ENCODE data around the gene PLCB1.
"Not testable (repeated sequence)": the region's sequence is repeated elsewhere in the genome, so short reads cannot be mapped to it uniquely, and the experiment has no call there.

PLCB1 gene

DNA sequence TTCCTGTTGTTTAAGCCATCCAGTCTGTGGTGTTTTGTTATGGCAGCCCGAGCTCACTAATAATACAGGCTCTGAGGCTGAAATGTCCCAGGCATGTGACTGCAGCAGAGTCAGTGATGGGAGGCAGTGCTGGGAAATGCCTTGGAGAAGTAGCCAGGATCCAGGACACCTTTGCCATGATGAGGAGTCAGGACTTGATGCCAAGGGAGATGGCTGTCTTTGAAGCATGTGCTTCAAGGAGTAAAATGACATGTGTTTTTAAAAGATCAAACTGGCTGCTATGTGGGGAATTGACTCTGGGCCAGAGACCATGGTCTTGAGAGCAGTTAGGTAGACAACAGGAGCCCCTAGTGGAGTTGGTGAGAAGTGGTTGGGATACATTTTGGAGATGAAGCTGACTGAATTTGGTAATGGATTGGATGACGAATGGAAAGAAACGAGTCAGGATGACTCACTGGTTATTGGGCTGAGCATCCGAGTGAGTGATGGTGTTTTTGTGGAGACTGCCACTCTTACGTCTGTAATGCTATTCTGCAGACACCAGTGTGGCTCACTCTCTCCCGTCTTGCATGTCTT lies 322.2 kb downstream of the PLCB1 start:
- no peak for DNase-seq

DNA sequence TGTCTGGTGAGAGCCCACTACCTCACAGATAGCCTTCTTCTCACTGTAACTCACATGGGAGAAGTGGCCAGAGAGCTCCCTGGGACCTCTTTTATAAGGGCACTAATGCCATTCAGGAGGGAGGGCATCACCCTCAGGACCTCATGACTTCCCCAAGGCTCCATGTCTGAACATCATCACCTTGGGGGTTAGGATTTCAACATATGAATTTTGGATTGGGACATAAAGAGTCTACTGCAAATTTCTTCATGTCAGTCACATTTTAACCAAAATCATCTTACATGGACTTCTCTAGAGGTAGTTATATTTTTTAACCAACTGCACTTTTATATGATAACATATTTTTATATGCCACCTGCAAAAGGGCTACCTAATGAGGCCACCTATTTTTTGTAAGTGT lies 324.7 kb downstream of the PLCB1 start:
- DNase-seq: no peak

DNA sequence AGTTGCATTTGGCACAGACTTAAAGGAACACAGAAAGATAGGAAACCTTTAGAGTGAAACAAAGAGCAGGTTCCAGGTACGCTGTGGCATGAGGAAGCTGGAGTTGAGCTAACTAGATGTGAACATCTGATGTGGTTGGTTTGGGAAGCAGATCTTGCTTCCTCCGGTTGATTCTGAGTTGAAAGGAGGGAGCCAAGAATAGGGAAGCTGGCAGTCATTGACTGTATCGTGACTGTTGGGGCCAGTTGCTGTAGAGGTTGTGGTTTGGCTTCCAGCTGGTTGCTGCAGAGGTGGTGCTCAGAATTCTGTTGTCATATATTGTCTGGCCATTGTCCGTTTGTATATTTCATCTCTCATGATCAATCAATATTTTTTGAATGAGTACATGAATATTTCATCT lies 325.9 kb downstream of the PLCB1 start:
- DNase-seq: no peak

DNA sequence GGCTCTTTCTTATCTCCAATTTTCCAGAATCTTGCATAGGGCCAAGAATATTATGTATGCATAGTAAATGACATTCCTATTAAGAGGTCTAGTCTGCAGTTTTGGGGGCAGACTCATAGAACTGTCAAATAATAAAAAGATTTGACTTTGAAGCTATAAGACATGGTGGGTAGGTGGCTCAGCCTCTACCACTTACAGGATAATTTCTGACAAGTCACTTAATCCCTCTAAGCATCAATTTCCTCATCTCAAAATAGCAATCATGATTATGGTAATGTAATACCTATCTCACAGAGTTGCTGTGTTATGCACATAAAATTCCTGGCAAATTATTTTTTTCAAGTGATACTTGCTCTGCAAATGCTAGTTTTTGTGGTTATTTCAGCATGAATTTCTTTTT lies 329.1 kb downstream of the PLCB1 start:
- no peak for DNase-seq

DNA sequence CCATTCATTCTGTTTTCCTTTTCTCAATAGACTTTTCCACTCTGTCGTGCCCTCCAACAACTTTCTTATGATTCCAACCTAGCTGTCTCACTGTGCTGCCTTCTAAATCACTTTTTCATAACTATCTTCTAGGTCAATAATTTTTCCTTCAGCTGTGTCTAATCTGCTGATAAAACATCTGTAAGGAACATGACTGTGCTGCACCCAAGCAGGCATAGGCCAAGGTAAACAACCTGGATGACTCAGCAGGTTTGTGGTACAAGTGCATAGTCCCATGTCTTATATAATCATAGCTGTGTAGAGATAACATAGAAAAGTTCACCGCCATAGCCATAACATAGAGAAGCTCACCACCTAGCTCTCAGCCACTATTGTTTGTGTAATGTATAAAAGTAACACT lies 332.3 kb downstream of the PLCB1 start:
- no peak for DNase-seq

DNA sequence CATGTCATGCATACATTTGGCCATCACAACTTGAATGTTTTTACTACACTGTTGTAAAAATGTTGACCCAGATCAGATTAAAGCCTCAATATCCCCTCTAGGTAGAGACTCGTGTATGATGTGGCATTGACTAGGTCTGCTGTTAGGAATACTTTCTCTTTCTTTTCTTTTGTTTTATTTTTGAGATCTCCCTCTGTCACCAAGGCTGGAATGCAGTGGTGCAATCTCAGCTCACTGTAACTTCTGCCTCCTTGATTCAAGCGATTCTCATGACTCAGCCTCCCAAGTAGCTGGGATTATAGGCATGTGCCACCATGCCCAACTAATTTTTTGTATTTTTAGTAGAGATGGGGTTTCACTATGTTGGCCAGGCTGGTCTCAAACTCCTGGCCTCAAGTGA lies 334.7 kb downstream of the PLCB1 start:
- not testable (repeated sequence) for DNase-seq

DNA sequence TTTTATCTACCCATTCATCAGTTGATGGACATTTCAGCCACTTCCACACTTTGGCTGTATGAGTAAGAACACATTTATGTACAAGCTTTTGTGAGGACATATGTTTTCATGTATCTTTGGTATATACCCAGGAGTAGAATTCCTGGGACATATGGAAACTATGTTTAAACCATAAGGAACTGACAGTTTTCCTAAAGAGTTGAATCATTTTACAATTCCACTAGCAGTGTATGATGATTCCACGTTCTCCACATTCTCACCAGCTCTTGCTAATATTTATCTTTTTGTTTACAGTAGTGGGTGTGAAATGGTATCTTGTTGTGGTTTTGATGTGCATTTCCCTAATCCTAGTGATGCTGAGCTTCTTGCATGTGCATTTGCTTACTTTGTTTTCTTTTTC lies 338.1 kb downstream of the PLCB1 start:
- DNase-seq: no peak

DNA sequence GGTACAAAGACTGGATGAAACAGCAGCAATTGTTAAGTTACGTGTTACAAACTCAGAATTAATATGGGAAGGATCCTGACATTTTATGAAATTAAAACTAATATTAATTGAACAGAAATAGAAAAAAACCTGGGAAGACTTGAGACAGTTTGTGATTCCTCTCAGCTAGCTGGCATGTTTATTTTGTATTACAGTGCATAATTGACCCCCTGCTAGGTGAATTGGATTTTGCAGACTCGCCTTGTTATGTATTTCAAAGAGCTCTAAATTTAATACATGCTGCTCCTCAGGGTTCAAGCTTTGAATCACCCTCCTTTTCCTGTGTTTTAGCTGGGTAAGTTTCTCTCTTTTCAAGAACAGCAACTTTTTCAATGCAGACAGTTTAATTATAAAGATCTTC lies 339.4 kb downstream of the PLCB1 start:
- no peak for DNase-seq

DNA sequence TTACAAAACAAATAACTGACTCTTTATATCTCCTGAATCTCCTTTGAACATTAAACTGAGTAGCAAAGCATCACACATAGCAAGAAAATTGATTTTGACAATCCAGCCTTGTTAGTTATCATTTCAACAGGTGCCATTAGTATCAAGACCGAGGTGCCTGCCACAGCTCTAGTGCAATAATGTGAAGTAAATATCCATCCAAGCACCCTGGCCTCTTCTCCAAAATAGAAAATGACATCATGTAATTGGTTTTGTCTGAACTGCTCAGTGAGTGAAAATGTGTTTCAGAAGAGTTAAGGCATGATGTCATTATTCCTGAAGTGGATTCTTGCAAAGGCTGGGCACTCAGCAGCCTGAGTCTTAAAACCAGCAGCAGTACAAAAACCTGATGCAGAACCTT lies 341.4 kb downstream of the PLCB1 start:
- DNase-seq: peak; percentile 21

DNA sequence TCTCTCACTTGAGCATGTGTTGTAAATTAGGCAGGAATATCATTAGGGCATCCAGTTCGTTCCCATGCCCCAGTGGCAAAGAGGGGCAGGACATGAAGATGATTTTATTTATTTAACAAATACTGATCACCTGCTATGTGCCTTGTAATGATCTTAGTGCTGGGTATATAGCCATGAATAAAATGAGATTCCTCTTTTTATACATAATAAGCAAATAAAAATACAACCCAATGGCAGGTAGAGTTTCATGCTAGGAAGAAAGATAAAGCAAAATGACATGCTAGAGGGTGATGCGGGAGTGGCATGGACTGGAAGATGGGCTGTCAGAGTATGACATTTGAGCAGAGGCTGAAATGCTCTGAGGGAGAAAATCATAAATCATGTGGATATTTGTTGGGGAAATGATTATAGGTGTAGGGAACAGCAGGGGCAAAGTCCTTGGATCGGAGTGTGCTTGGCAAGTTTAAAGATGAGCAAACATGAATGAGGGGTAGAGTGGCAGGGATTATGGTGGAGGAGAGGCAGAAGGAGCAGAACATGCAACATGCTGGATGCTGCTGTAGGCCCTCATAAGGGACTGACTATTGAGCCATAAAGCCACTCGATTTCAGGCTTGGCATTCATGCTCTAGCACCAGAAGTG lies 342.1 kb downstream of the PLCB1 start:
- no peak for DNase-seq

DNA sequence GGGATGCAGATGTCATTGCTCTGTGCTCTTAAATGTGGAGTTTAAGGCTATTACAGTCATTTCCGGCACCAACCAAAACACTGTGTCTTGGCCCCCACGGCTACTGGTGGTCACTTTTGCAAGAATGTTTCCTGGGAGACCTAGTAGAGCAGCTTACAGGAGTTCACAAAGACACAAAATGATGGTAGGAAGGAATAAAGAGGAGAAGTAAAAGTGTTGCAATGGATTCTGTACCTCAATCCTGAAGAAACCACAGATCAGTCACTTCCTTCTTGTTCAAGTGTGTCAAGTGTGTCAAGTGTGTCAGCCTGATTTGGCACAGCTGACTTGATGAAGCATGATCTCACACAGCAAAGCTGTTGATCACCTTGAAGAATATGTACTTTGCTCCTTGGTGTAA lies 344.0 kb downstream of the PLCB1 start:
- no peak for DNase-seq

DNA sequence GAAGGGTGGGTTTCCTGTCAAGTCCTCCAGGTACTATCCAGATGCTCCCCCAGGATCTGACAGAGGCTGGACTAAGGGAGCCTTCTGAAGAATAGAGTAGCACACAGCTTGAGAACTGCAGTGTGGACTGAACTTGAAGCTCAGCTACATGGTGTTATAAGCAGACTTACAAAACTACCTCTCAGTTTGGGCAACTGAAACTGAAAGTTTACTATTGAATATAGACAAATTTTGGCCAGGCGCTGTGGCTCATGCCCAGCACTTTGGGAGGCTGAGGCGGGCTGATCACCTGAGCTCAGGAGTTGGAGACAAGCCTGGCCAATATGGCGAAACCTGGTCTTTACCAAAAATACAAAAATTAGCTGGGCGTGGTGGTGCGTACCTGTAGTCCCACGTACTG lies 348.5 kb downstream of the PLCB1 start:
- DNase-seq: no peak

DNA sequence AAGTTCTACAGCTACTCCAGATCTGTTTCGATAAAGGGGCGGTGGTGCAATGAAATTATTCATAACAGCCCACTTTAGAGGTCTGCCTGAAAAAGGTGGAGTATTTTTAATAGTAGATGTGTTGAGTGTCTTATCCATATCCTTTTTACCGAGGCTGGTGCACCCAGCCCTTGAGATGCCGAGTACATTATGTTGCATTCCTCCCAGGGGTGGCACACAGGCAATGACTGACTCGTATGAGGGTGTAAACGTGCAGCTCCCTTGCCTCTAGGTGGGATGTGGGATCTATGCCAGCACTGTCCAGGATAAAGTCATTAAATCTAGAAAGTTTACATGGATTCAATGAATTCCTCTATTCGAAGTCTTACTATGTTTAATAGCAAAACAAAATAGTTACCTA lies 355.6 kb downstream of the PLCB1 start:
- DNase-seq: no peak

DNA sequence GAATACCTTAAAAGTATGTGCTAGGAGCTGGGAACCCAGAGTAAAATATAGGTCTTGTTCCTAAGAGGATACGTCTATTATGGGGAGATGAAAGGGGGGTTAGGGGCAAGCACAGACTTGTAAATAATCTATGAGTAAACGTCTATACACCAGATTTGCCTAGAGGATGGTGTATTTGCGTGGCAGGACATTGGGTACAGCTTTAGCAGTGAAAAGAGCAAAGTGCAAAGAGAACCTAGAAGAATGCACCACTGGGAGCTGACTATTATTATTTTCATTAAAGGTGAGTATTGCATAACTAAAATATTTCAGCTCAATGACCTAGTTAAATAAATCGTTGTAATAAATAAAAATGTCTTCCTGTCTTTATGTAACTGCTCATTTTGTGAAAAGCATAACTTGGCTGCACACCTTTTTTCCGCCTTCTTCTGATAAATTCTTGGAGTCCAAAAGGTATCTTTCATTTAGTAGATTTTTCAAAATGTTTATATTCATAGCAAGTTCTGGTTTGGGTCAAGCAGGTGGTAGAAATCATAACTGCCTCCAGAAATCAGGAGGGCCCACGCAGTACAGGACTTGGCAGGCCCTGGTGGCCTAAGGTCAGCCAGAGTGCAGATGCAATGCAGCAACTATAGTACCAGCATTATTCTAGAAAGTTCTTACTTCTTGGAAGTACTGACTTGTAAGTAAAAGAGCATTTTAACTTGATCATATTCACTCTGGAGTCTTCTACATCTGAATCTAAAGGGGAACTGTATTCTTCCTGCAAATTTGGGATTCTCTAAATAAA lies 357.2 kb downstream of the PLCB1 start:
- DNase-seq: no peak

DNA sequence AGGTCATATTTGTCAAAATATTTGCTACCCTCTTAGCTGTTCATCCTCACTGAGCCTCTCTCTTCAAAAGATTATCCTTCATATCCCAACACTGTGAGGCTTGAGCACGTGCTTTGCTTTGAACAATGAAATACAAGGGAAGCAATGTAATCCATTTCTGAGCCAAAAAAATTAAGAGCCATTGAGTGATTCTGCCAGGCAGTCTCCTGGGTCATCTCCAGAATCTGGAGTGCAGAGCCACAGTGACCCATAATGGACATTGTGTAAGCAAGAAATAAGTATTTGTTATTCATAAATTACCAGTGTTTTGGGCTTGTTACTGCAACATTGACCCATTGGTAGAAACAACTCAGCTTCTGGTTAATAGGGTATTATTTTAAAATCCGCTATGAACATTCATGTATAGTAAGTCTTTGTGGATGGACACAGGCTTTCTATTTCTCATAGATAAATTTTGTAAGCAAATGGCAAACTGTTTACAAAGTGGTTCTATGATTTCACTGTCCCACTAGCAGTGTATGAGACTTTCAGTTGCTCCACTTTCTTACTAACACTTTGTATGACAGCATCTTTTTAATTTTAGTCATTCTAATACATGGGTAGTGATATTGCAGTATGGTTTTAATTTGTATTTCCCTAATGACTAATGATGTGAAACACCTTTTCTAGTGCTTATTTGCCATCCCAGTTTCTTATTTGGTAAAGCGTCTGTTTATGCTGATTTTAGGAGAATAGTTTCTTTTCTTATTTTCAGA lies 358.2 kb downstream of the PLCB1 start:
- DNase-seq: no peak

DNA sequence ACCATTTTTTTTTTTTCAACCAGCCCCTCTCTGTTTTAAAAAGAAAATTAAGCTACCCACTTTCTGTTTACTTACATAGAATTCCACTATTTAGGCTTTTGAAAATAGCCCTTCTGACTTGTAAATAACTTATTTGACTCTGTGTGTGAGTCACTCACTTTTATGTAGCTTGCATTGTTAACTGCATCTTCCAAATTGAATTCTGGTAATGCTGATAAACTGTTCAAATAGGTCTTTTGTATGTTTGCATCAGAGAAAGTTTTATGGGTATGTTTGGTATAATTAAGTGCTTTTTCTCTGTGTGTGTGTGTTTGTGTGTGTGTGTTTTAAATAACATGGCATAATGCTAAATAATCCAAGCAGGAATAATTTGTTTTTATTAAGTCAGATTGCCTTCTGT lies 360.1 kb downstream of the PLCB1 start:
- DNase-seq: no peak

DNA sequence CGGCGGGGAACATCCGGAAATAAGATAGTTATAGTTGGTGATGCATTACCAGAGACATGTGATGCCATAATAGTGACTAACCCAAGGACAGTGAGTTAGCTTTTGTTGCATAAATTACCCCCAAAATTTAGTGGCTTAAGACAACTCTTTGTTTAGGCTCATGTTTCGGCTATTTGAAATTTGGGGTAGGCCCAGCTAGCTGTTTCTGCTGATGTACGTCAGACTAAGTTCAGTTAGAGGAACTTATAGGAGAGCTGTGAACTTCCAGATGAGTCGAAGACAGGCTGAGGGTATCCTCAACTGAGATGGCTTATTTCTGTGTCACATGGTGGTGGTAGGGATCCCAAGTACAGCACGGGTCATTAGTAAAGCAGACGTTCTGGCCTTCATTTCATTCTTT lies 366.5 kb downstream of the PLCB1 start:
- no peak for DNase-seq

DNA sequence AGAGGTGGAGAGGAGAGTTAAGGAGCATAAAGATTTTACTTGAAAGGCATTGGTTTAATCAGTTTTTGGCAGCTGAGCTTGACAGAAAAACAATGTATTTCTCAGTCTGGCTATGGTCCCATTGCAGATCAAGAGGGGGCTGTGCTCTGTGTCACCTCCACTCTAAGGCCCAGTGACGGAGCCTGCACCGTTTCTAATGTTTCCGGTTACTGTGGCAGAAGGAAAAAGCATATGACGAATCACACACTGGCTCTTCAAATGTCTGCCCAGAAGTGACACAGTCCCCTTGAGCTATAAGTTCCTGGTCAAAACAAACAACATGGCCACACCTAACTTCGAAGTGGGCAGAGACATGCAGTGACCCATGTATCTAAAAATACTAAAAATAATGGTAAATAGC lies 372.0 kb downstream of the PLCB1 start:
- DNase-seq: no peak

DNA sequence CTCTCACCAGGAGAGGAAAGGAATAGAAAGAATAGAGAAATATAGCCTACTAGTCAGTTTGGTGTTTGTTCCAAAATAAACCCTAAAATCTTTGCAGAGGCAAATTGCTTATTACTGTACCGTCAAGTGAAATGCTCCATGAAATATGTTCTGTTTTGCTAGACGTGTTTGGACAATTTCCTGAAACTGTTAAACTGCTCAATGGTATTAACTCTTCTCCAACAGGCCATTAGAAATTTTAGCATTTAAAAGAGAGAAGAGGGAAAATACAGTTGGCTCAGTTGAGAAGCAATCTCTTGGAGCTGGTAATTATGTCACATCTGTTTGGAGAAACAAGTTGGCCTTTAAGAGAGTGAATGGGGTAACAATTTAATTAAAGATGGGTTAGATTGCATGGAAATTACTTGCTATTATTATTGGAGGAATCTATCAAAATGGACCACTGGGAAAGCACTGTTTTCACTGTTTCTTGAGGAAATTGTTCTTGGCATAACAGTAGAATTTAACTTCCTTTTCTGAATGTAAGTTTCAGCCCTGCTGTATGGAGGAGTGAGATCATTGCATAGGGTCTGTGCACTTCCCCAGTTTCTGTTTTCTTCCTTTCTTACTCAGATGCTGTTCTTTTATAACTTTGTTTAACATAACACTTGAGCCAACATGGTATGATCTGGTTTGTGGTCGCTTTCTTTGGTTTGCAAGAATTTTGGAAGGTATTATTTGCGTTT lies 373.6 kb downstream of the PLCB1 start:
- DNase-seq: no peak

DNA sequence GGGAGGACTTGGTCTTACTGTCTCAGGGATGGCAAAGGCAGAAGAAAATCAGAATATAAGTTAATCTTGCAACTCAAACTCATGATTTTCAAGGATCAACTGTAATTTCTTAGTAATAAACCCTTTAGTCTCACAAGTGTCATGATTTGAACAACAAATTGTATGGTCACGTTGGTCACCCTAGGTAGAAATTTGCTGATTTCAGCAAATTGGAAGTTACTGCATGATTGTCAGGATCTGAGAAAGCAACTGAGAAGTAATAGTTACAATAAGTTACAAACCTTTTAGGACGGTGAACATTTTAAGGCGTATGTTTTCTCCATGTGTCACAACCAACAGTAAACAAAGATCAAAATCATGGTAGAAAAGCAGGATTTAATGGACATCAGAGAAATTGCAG lies 375.2 kb downstream of the PLCB1 start:
- no peak for DNase-seq

DNA sequence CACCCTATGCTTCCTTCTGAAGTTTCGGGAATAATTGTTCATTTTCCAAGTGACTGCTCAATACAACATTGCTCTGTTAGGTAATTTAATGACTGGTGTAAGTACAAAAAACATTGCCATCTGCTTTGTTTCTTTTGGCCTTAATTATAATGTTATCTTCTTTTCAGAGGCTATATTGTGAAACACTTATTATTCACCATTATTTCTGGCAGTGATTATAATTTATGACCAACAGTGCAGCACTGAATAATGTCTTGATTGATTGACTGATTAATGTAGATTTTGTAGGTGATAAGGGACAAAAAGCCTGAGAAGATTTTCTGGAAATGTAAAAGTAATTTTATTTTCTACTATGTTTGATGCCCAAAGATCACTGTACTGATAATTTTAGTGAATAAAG lies 377.7 kb downstream of the PLCB1 start:
- DNase-seq: no peak

DNA sequence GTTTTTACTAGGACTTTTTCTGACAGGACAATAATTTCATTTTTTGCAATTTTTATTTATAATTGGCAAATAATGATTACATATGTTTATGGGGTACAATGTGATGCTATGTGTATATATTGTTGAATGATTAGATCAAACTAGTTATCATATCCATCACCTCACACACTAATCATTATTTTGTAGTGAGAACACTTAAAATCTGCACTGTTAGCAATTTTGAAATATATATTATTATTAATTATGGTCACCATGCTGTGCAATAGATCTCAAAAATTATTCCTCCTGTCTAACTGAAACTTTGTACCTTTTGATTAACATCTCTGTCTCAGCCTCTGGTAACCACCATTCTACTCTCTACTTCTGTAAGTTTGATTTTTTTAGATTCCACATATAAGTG lies 378.7 kb downstream of the PLCB1 start:
- no peak for DNase-seq

DNA sequence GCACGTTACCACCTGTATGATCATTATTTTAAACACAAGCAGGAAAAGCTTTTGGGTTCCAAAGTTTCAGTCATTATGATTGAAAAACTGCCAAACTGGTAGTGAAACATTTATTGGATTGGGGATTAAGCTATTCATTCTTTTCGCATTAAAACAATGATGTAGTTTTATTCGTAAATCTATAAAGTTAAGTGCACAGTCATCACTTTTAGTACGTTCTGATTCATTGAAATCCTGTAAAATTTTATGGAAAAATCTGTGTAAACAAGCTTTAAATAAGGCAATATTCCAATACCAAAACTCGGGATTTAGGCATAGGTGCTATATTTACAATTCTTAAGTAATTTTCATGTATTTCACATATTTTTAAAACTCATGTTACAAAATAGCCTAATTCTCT lies 379.9 kb downstream of the PLCB1 start:
- no peak for DNase-seq

Data from NCI-H510A treated with DMSO at 0.1 percent for 48 hours (cell line).